Ectodermal cell (in vitro differentiated cells): ENCODE measurements around the gene OR5C1. TPM values are rescaled to one million over a fixed set of nuclear protein-coding genes. Genes with fewer than 3 reads are reported as not detected.

Source experiments
- H3K27ac ChIP-seq: 2 replicates; pipeline ENCODE4 v1.7.0; 2013; ENCODE audit warnings: mild to moderate bottlenecking, low read depth, low read length; ENCODE audit not compliant: insufficient read depth, poor library complexity, severe bottlenecking
- H3K27me3 ChIP-seq: 2 replicates; pipeline ENCODE4 v1.7.0; 2013; ENCODE audit warnings: mild to moderate bottlenecking, low read length; ENCODE audit not compliant: insufficient read depth, control insufficient read depth, poor library complexity, severe bottlenecking
- H3K36me3 ChIP-seq: one replicate; pipeline ENCODE4 v1.7.0; 2013; ENCODE audit warnings: low read length; ENCODE audit not compliant: control insufficient read depth, insufficient read depth
- H3K4me1 ChIP-seq: one replicate; pipeline ENCODE4 v1.7.0; 2013; ENCODE audit warnings: low read length; ENCODE audit not compliant: control insufficient read depth, insufficient read depth
- H3K4me3 ChIP-seq: 2 replicates; pipeline ENCODE4 v1.7.0; 2013; ENCODE audit warnings: low read depth, low read length, control low read depth; ENCODE audit not compliant: insufficient read depth
- H3K9me3 ChIP-seq: 2 replicates; pipeline ENCODE4 v1.7.0; 2013; ENCODE audit warnings: mild to moderate bottlenecking, low read length, moderate library complexity; ENCODE audit not compliant: control insufficient read depth
- WGBS, 2 experiments: methylation state at CpG; one replicate each; pipeline ENCODE4 v1.1.7; 2013; ENCODE audit warnings: missing lambda C conversion rate in 2 of 2; 5-methylcytosine and 5-hydroxymethylcytosine counted together
- polyA plus RNA-seq, 4 experiments: library from polyadenylated mRNA; stranded (reverse); fragments of 50-300 nt; gene quantifications; one replicate each; pipeline ENCODE4 v1.2.3, GENCODE V29; 2013

Gene OR5C1
- polyA plus RNA-seq (2013, experiment 1 of 4): not detected
- not detected for polyA plus RNA-seq (2013, experiment 2 of 4)
- not detected for polyA plus RNA-seq (2013, experiment 3 of 4)
- not detected for polyA plus RNA-seq (2013, experiment 4 of 4)

- Histone ChIP-seq H3K9me3 (no peaks in the 10 kb centered on the region), H3K27ac (no peak within 1 kb of the TSS), H3K4me1 (no peaks in the 10 kb centered on the region), H3K27me3 (no peaks in the 10 kb centered on the region), H3K4me3 (no peak within 1 kb of the TSS), H3K36me3 (no peaks in the 10 kb centered on the region)
- WGBS, 2 experiments: 88 to 91% methylated on average over 12 of the region's 12 CpGs
Measured at GRCh38 chr9:122788831-122789230, at the start of gene OR5C1. Gene OR5C1, plus strand, starts transcription at chr9:122788933. Its CDS starts 0 bp downstream, at chr9:122788933.

- H3K27me3 ChIP-seq: no peaks in the 10 kb centered on the region
- no peaks in the 10 kb centered on the region for H3K4me1 ChIP-seq
- no peaks in the 10 kb centered on the region for H3K9me3 ChIP-seq
- WGBS, 2 experiments: 79 to 80% methylated on average over 6 of the region's 6 CpGs
- no peaks in the 10 kb centered on the region for H3K36me3 ChIP-seq
- no peak within 1 kb of the TSS for H3K27ac ChIP-seq
- no peak within 1 kb of the TSS for H3K4me3 ChIP-seq
Measured at GRCh38 chr9:122742003-122742402, 46.7 kb upstream of the OR5C1 start, which contains the start of gene OR1L6. Gene OR1L6, plus strand, starts transcription at chr9:122742303. Its CDS starts 7,545 bp downstream, at chr9:122749848.

- Histone ChIP-seq H3K4me1 (no peaks in the 10 kb centered on the region), H3K27ac (no peak overlapping the region), H3K36me3 (no peaks in the 10 kb centered on the region), H3K4me3 (no peak overlapping the region), H3K9me3 (peaks cover 3% of the 10 kb centered on the region), H3K27me3 (no peaks in the 10 kb centered on the region)
- 0 to 36% methylated on average over 1 to 2 of the region's 2 CpGs for WGBS, 2 experiments
Measured at GRCh38 chr9:122754825-122755224, 33.9 kb upstream of the OR5C1 start.

GRCh38 chr9:122767817-122768216 is 20.9 kb upstream of the OR5C1 start:
- H3K4me1 ChIP-seq: no peaks in the 10 kb centered on the region
- H3K36me3 ChIP-seq: no peaks in the 10 kb centered on the region
- no peak overlapping the region for H3K27ac ChIP-seq
- H3K4me3 ChIP-seq: no peak overlapping the region
- WGBS, 2 experiments: 84 to 85% methylated on average over 4 of the region's 4 CpGs
- no peaks in the 10 kb centered on the region for H3K27me3 ChIP-seq
- peaks cover 4% of the 10 kb centered on the region for H3K9me3 ChIP-seq

- Histone ChIP-seq H3K27ac (no peak overlapping the region), H3K9me3 (no peaks in the 10 kb centered on the region), H3K4me1 (no peaks in the 10 kb centered on the region), H3K36me3 (no peaks in the 10 kb centered on the region), H3K27me3 (no peaks in the 10 kb centered on the region), H3K4me3 (no peak overlapping the region)
- WGBS, 2 experiments: 79 to 84% methylated on average over 8 of the region's 8 CpGs
Measured at GRCh38 chr9:122777052-122777451, 11.7 kb upstream of the OR5C1 start.

GRCh38 chr9:122777935-122778627 is 10.7 kb upstream of the OR5C1 start:
- Histone ChIP-seq H3K27me3 (no peaks in the 10 kb centered on the region), H3K36me3 (no peaks in the 10 kb centered on the region), H3K27ac (no peak overlapping the region), H3K4me3 (no peak overlapping the region), H3K4me1 (no peaks in the 10 kb centered on the region), H3K9me3 (no peaks in the 10 kb centered on the region)
- 79 to 85% methylated on average over 3 of the region's 3 CpGs for WGBS, 2 experiments

- no peaks in the 10 kb centered on the region for H3K4me1 ChIP-seq
- no peak overlapping the region for H3K27ac ChIP-seq
- no peaks in the 10 kb centered on the region for H3K36me3 ChIP-seq
- H3K4me3 ChIP-seq: no peak overlapping the region
- no peaks in the 10 kb centered on the region for H3K9me3 ChIP-seq
- H3K27me3 ChIP-seq: no peaks in the 10 kb centered on the region
- 75 to 86% methylated on average over 3 of the region's 3 CpGs for WGBS, 2 experiments
Measured at GRCh38 chr9:122779181-122779580, 9.6 kb upstream of the OR5C1 start.

GRCh38 chr9:122780026-122780425 is 8.7 kb upstream of the OR5C1 start:
- Histone ChIP-seq H3K4me1 (no peaks in the 10 kb centered on the region), H3K27ac (no peak overlapping the region), H3K9me3 (no peaks in the 10 kb centered on the region), H3K4me3 (no peak overlapping the region), H3K27me3 (no peaks in the 10 kb centered on the region), H3K36me3 (no peaks in the 10 kb centered on the region)
- WGBS, 2 experiments: 50 to 72% methylated on average over 1 to 4 of the region's 4 CpGs

- Histone ChIP-seq H3K4me3 (no peak overlapping the region), H3K4me1 (no peaks in the 10 kb centered on the region), H3K27me3 (no peaks in the 10 kb centered on the region), H3K9me3 (no peaks in the 10 kb centered on the region), H3K36me3 (no peaks in the 10 kb centered on the region), H3K27ac (no peak overlapping the region)
- 66 to 67% methylated on average over 2 of the region's 3 CpGs for WGBS, 2 experiments
Measured at GRCh38 chr9:122781671-122782070, 7.1 kb upstream of the OR5C1 start.

GRCh38 chr9:122785269-122785668 is 3.5 kb upstream of the OR5C1 start:
- no peak overlapping the region for H3K4me3 ChIP-seq
- no peaks in the 10 kb centered on the region for H3K36me3 ChIP-seq
- H3K9me3 ChIP-seq: no peaks in the 10 kb centered on the region
- no peak overlapping the region for H3K27ac ChIP-seq
- no peaks in the 10 kb centered on the region for H3K27me3 ChIP-seq
- no peaks in the 10 kb centered on the region for H3K4me1 ChIP-seq
